Measurements from ENCODE around the gene GPC1.

GPC1 gene

DNA sequence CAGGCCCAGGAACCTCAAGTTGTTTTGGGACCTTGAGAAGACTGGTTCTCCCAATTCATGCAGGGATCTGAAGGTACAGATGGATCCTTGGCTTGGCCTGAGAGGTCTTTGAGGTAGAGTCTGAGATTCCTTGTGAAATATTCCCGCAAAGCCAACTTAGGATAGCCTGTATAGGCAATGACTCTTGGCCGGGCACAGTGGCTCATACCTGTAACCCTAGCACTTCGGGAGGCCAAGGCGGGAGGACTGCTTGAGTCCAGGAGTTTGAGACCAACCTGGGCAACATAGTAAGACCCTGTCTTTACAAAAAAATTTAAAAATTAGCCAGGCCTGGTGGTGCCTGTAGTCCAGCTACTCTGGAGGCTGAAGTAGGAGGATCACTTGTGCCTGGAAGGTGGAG, 81.9 kb downstream of the GPC1 start:
- DNase-seq (ENCODE audit: low read depth), result no peak

All from stimulated activated CD8-positive, alpha-beta memory T cell treated with anti-CD3 and anti-CD28 coated beads, Interleukin-12 subunit alpha, Interleukin-12 subunit beta, amount 100 ng/mL, for 4 hours (primary cell).